ENCODE data around the gene MIDN. TPM values are rescaled to one million over a fixed set of nuclear protein-coding genes. Genes with fewer than 3 reads are reported as not detected.
A peak's percentile ranks its signal among the peaks of the same experiment; 100 is the strongest.

The MIDN gene
- total RNA-seq, 2 donors from 2014 or later: 35.8 to 42.9 TPM

DNA sequence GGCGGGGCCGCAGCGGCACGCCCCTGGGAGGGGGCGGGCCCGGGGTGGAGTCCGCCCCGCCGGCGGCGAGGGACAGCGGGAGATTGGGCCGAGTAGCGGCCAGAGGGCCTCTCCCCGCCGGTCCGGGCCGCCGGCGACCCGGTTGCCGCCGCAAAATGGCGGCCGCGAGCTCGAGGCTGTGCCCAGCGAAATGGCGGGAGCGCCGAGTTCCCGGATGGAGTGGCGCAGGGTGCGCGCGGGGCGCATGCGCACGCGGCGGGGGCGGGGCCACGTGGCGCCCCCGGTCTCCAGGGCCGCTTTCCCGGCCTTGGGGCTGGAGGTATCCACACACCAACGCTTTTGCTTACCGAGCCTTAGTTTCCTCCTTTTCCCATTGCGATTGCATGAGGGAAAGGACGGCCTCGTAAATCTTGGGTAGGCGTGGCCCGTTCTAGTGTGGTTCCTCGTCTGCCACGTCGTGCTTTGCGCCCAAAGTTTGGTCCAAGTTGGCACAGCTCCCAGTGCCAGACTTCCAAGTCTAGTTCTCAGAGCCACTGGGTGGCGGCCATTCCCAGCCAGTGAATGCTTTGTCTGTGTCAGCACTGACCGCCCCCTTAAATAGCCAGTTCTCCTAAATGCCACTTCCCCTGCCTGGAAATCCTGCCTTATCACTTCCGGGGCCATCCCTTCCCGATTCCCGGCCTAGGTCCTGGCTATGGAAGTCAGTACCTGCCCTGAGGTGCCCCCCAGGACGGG, 21.3 kb downstream of the MIDN start:
- Histone ChIP-seq H3K27ac (peak overlapping the region; percentile 98 to 100), H3K4me3 (peak overlapping the region; percentile 85 to 99), H3K4me1 (replicated peaks) (peaks cover 60% of the 10 kb centered on the region), H3K9me3 (no peaks in the 10 kb centered on the region), H3K27me3 (replicated peaks; ENCODE audit: insufficient read depth) (no peaks in the 10 kb centered on the region), H3K36me3 (peaks cover 8 to 34% of the 10 kb centered on the region in 2 donors)
- intact Hi-C loops (cut with DNase I): loop anchor here (10.0 kb wide), 1 partner anchor 135 kb away; the partner anchor contains the start of genes DAZAP1 and GAMT
- DNase-seq (ENCODE audit: low spot score): peak; percentile 84
- TF ChIP-seq POLR2AphosphoS5 (IDR thresholded peaks at IDR 0.05): peak; percentile 45
- no peak for TF ChIP-seq POLR2A (IDR thresholded peaks at IDR 0.05)
- TF ChIP-seq, protein P1, sequence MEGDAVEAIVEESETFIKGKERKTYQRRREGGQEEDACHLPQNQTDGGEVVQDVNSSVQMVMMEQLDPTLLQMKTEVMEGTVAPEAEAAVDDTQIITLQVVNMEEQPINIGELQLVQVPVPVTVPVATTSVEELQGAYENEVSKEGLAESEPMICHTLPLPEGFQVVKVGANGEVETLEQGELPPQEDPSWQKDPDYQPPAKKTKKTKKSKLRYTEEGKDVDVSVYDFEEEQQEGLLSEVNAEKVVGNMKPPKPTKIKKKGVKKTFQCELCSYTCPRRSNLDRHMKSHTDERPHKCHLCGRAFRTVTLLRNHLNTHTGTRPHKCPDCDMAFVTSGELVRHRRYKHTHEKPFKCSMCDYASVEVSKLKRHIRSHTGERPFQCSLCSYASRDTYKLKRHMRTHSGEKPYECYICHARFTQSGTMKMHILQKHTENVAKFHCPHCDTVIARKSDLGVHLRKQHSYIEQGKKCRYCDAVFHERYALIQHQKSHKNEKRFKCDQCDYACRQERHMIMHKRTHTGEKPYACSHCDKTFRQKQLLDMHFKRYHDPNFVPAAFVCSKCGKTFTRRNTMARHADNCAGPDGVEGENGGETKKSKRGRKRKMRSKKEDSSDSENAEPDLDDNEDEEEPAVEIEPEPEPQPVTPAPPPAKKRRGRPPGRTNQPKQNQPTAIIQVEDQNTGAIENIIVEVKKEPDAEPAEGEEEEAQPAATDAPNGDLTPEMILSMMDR (IDR thresholded peaks at IDR 0.05): peak in 2 of 4 experiments; percentile 7 to 35
- WGBS: under 1% methylated on average over 59 of the region's 64 CpGs

GRCh38 chr19:1270213-1270853, 21.9 kb downstream of the MIDN start:
- Histone ChIP-seq H3K4me1 (replicated peaks) (peaks cover 65% of the 10 kb centered on the region), H3K27ac (peak overlapping the region; percentile 98 to 100), H3K9me3 (no peaks in the 10 kb centered on the region), H3K27me3 (replicated peaks; ENCODE audit: insufficient read depth) (no peaks in the 10 kb centered on the region), H3K36me3 (peaks cover 9 to 34% of the 10 kb centered on the region in 2 donors), H3K4me3 (peak overlapping the region; percentile 85 to 99)
- intact Hi-C loops (cut with DNase I): loop anchor here (10.0 kb wide), 1 partner anchor 134 kb away; the partner anchor contains the start of genes DAZAP1 and GAMT
- 19% methylated on average over 8 of the region's 8 CpGs for WGBS
- peak; percentile 52 for DNase-seq (ENCODE audit: low spot score)
- no peak for TF ChIP-seq POLR2A (IDR thresholded peaks at IDR 0.05)
- TF ChIP-seq POLR2AphosphoS5 (IDR thresholded peaks at IDR 0.05): no peak
- TF ChIP-seq, protein P1 (IDR thresholded peaks at IDR 0.05): no peak

DNA sequence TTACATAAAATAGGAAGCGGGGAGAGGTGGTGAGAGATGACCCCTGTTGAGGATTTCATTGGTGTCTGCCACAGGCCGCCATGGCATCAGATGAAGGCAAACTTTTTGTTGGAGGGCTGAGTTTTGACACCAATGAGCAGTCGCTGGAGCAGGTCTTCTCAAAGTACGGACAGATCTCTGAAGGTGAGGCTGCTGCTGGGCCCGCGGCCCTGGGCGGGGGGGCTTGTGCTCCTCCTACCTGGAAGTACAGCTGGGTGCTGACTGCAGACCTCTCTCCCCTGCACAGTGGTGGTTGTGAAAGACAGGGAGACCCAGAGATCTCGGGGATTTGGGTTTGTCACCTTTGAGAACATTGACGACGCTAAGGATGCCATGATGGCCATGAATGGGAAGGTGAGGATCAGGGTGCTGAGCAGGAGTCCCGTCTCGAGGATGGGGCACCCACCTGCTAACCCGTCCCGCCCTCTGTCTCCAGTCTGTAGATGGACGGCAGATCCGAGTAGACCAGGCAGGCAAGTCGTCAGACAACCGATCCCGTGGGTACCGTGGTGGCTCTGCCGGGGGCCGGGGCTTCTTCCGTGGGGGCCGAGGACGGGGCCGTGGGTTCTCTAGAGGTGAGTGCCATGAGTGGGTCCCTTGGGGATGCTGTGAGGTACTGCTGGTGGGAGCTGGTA, 22.6 kb downstream of the MIDN start:
- Histone ChIP-seq H3K4me1 (replicated peaks) (peaks cover 60% of the 10 kb centered on the region), H3K36me3 (peaks cover 9 to 34% of the 10 kb centered on the region in 2 donors)
- peak; percentile 41 for DNase-seq (ENCODE audit: low spot score)

GRCh38 chr19:1271528-1272422, 23.4 kb downstream of the MIDN start:
- peak; percentile 34 for DNase-seq (ENCODE audit: low spot score)
- H3K27me3 ChIP-seq (replicated peaks; ENCODE audit: insufficient read depth): no peaks in the 10 kb centered on the region
- intact Hi-C loops (cut with DNase I): loop anchor here (10.0 kb wide), 1 partner anchor 133 kb away; the partner anchor contains the start of genes DAZAP1 and GAMT
- peak overlapping the region; percentile 85 to 99 for H3K4me3 ChIP-seq
- peaks cover 63% of the 10 kb centered on the region for H3K4me1 ChIP-seq (replicated peaks)
- no peaks in the 10 kb centered on the region for H3K9me3 ChIP-seq
- H3K36me3 ChIP-seq: peaks cover 9 to 34% of the 10 kb centered on the region in 2 donors
- TF ChIP-seq, protein P1 (IDR thresholded peaks at IDR 0.05): no peak
- TF ChIP-seq POLR2AphosphoS5 (IDR thresholded peaks at IDR 0.05) (no peak), POLR2A (IDR thresholded peaks at IDR 0.05) (no peak)
- 62% methylated on average over 37 of the region's 37 CpGs for WGBS
- peak overlapping the region; percentile 98 to 100 for H3K27ac ChIP-seq

More for the DNA sequence above, 22.6 kb downstream of the MIDN start:
- intact Hi-C loops (cut with DNase I): loop anchor here (10.0 kb wide), 1 partner anchor 134 kb away; the partner anchor contains the start of genes DAZAP1 and GAMT
- H3K4me3 ChIP-seq: peak overlapping the region; percentile 85 to 99
- no peaks in the 10 kb centered on the region for H3K27me3 ChIP-seq (replicated peaks; ENCODE audit: insufficient read depth)
- peak overlapping the region; percentile 98 to 100 for H3K27ac ChIP-seq
- TF ChIP-seq POLR2A (IDR thresholded peaks at IDR 0.05) (no peak), POLR2AphosphoS5 (IDR thresholded peaks at IDR 0.05) (no peak)
- TF ChIP-seq, protein P1 (IDR thresholded peaks at IDR 0.05): no peak
- H3K9me3 ChIP-seq: no peaks in the 10 kb centered on the region
- 31% methylated on average over 26 of the region's 26 CpGs for WGBS
